MM.1S (cell line): ENCODE data around the gene ORC5.

Experiments used
- DNase-seq: peaks from one replicate; pipeline ENCODE4 v3.0.0-alpha.2; 2015
- H2AFZ ChIP-seq: fragments of 300-600 bp; sonication (generic); 2 replicates; pipeline ENCODE4 v1.6.0; 2016; ENCODE audit warnings: antibody characterized with exemption, low read length
- H3F3A ChIP-seq: fragments of 300-600 bp; sonication (generic); 2 replicates; pipeline ENCODE4 v1.6.1; 2016; ENCODE audit warnings: mild to moderate bottlenecking, antibody characterized with exemption, low read length, moderate library complexity, mixed read lengths; ENCODE audit not compliant: insufficient read depth
- H3K27ac ChIP-seq: fragments of 300-600 bp; sonication (generic); 2 replicates; pipeline ENCODE4 v1.5.1; 2016; ENCODE audit warnings: mild to moderate bottlenecking, low read length
- H3K27me3 ChIP-seq: fragments of 300-600 bp; sonication (generic); replicated peaks from 2 replicates; pipeline ENCODE4 v1.6.0; 2016; ENCODE audit warnings: low read length; ENCODE audit not compliant: insufficient read depth
- H3K36me3 ChIP-seq: fragments of 300-600 bp; sonication (generic); replicated peaks from 2 replicates; pipeline ENCODE4 v1.6.1; 2016; ENCODE audit warnings: mild to moderate bottlenecking, low read length, mixed read lengths; ENCODE audit not compliant: insufficient read depth
- H3K4me1 ChIP-seq: fragments of 300-600 bp; sonication (generic); 2 replicates; pipeline ENCODE4 v1.6.1; 2016; ENCODE audit warnings: low read length, mixed read lengths
- H3K4me2 ChIP-seq: fragments of 300-600 bp; sonication (generic); 2 replicates; pipeline ENCODE4 v1.6.0; 2016; ENCODE audit warnings: low read depth, low read length
- H3K4me3 ChIP-seq: fragments of 300-600 bp; sonication (generic); 2 replicates; pipeline ENCODE4 v1.5.1; 2016; ENCODE audit warnings: low read length, mixed read lengths
- H3K79me2 ChIP-seq: fragments of 300-600 bp; sonication (generic); 2 replicates; pipeline ENCODE4 v1.6.1; 2016; ENCODE audit warnings: mixed run types, low read length, mixed read lengths
- H3K9ac ChIP-seq: fragments of 300-600 bp; sonication (generic); 2 replicates; pipeline ENCODE4 v1.6.1; 2016; ENCODE audit warnings: low read length, mixed read lengths
- H3K9me2 ChIP-seq: fragments of 300-600 bp; sonication (generic); replicated peaks from 2 replicates; pipeline ENCODE4 v1.6.1; 2016; ENCODE audit warnings: mild to moderate bottlenecking, low read length, mixed read lengths; ENCODE audit not compliant: insufficient read depth
- H3K9me3 ChIP-seq: fragments of 300-600 bp; sonication (generic); replicated peaks from 2 replicates; pipeline ENCODE4 v1.6.1; 2016; ENCODE audit warnings: mild to moderate bottlenecking, low read length, mixed read lengths; ENCODE audit not compliant: insufficient read depth
- H4K20me1 ChIP-seq: fragments of 300-600 bp; sonication (generic); 2 replicates; pipeline ENCODE4 v1.6.1; 2016; ENCODE audit warnings: mild to moderate bottlenecking, low read length, moderate library complexity, mixed read lengths; ENCODE audit not compliant: insufficient read depth
- CTCF ChIP-seq: fragments of 300-600 bp; sonication (generic); IDR thresholded peaks from 2 replicates; pipeline ENCODE4 v1.5.1; 2016; ENCODE audit warnings: antibody characterized with exemption, low read length, mixed read lengths
- EZH2 ChIP-seq: fragments of 300-600 bp; sonication (generic); optimal IDR thresholded peaks from 2 replicates; pipeline ENCODE3; 2017; ENCODE audit warnings: low read depth, mild to moderate bottlenecking, antibody characterized with exemption, low read length, mixed read lengths
- EZH2phosphoT487 ChIP-seq: fragments of 300-600 bp; sonication (generic); IDR thresholded peaks from 2 replicates; pipeline ENCODE4 v1.6.1; 2018; ENCODE audit warnings: antibody characterized with exemption, low read length

Gene ORC5

GRCh38 chr7:104112623-104113022 lies 95.2 kb downstream of the ORC5 start:
- no peaks in the 10 kb centered on the region for H3K4me1 ChIP-seq
- H3F3A ChIP-seq = no peaks in the 10 kb centered on the region
- H3K4me3 ChIP-seq = no peak overlapping the region
- H3K9me3 ChIP-seq = no peaks in the 10 kb centered on the region
- no peak overlapping the region for H3K4me2 ChIP-seq
- DNase-seq = no peak
- no peak overlapping the region for H3K9ac ChIP-seq
- H3K79me2 ChIP-seq = no peaks in the 10 kb centered on the region
- TF ChIP-seq EZH2phosphoT487 = no peak
- no peak for TF ChIP-seq CTCF
- TF ChIP-seq EZH2 = no peak
- H3K9me2 ChIP-seq = no peaks in the 10 kb centered on the region
- no peak overlapping the region for H3K27ac ChIP-seq
- no peaks in the 10 kb centered on the region for H3K27me3 ChIP-seq
- H4K20me1 ChIP-seq = no peaks in the 10 kb centered on the region
- H3K36me3 ChIP-seq = no peaks in the 10 kb centered on the region
- H2AFZ ChIP-seq = no peak overlapping the region

- H3K4me1 ChIP-seq = no peaks in the 10 kb centered on the region
- no peak for DNase-seq
- no peak overlapping the region for H2AFZ ChIP-seq
- H3K9ac ChIP-seq = no peak overlapping the region
- H3K36me3 ChIP-seq = no peaks in the 10 kb centered on the region
- H4K20me1 ChIP-seq = no peaks in the 10 kb centered on the region
- no peaks in the 10 kb centered on the region for H3K79me2 ChIP-seq
- H3K4me2 ChIP-seq = no peak overlapping the region
- H3F3A ChIP-seq = no peaks in the 10 kb centered on the region
- no peaks in the 10 kb centered on the region for H3K27me3 ChIP-seq
- no peak for TF ChIP-seq EZH2phosphoT487
- TF ChIP-seq EZH2 = no peak
- no peak for TF ChIP-seq CTCF
- H3K9me3 ChIP-seq = no peaks in the 10 kb centered on the region
- H3K4me3 ChIP-seq = no peak overlapping the region
- H3K27ac ChIP-seq = no peak overlapping the region
- no peaks in the 10 kb centered on the region for H3K9me2 ChIP-seq
Observed at GRCh38 chr7:104111271-104111670, 96.5 kb downstream of the ORC5 start.

GRCh38 chr7:104106108-104106905 lies 101.5 kb downstream of the ORC5 start:
- Histone ChIP-seq H3F3A (no peaks in the 10 kb centered on the region), H3K27me3 (no peaks in the 10 kb centered on the region), H3K4me2 (no peak overlapping the region), H3K9ac (no peak overlapping the region), H3K4me1 (no peaks in the 10 kb centered on the region), H3K36me3 (no peaks in the 10 kb centered on the region), H3K79me2 (no peaks in the 10 kb centered on the region), H3K27ac (no peak overlapping the region), H2AFZ (no peak overlapping the region), H3K4me3 (no peak overlapping the region), H3K9me3 (no peaks in the 10 kb centered on the region), H4K20me1 (no peaks in the 10 kb centered on the region), H3K9me2 (no peaks in the 10 kb centered on the region)
- TF ChIP-seq EZH2 (no peak), EZH2phosphoT487 (no peak), CTCF (no peak)
- DNase-seq = no peak
